ENCODE measurements around the gene TBL1XR1.
"Not testable (repeated sequence)": the region's sequence is repeated elsewhere in the genome, so short reads cannot be mapped to it uniquely, and the experiment has no call there.

- TF ChIP-seq, protein P1, sequence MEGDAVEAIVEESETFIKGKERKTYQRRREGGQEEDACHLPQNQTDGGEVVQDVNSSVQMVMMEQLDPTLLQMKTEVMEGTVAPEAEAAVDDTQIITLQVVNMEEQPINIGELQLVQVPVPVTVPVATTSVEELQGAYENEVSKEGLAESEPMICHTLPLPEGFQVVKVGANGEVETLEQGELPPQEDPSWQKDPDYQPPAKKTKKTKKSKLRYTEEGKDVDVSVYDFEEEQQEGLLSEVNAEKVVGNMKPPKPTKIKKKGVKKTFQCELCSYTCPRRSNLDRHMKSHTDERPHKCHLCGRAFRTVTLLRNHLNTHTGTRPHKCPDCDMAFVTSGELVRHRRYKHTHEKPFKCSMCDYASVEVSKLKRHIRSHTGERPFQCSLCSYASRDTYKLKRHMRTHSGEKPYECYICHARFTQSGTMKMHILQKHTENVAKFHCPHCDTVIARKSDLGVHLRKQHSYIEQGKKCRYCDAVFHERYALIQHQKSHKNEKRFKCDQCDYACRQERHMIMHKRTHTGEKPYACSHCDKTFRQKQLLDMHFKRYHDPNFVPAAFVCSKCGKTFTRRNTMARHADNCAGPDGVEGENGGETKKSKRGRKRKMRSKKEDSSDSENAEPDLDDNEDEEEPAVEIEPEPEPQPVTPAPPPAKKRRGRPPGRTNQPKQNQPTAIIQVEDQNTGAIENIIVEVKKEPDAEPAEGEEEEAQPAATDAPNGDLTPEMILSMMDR (conservative IDR thresholded peaks at IDR 0.05 in 1 of 2, IDR thresholded peaks at IDR 0.05 in 1 of 2; ENCODE audit: extremely low read depth in 1 of 2, insufficient read depth in 1 of 2, low read depth in 1 of 2, low read length in 2 of 2) = not testable (repeated sequence)
- TF ChIP-seq EZH2 (IDR thresholded peaks at IDR 0.05; ENCODE audit: borderline replicate concordance, low read length) = not testable (repeated sequence)
These were observed 4.0 kb downstream of the TBL1XR1 start for GRCh38 chr3:177193275-177193674.
